NB4 (cell line): Measurements from ENCODE around the gene DOCK4.
A peak's percentile ranks its signal among the peaks of the same experiment; 100 is the strongest.

ENCODE experiments used
- DNase-seq: peaks from one replicate; pipeline ENCODE4 v3.0.0; 2010; ENCODE audit warnings: low read depth
- H3K4me3 ChIP-seq: one replicate; pipeline ENCODE4 v1.5.1; 2011; ENCODE audit warnings: mild to moderate bottlenecking, low read depth, low read length, moderate library complexity
- MYC ChIP-seq: IDR thresholded peaks from 2 replicates; pipeline ENCODE4 v1.6.1; 2011; ENCODE audit warnings: low read depth, low read length
- POLR2A ChIP-seq: IDR thresholded peaks from 2 replicates; pipeline ENCODE4 v1.6.1; 2011; ENCODE audit warnings: mild to moderate bottlenecking; ENCODE audit not compliant: insufficient read length; ENCODE audit errors: extremely low read depth
- TF ChIP-seq, protein P1 (sequence below): IDR thresholded peaks from 2 replicates; pipeline ENCODE4 v1.6.1; 2011; ENCODE audit warnings: low read depth, low read length
- TF ChIP-seq, protein P2 (sequence below): IDR thresholded peaks from one replicate; pipeline ENCODE4 v1.5.1; 2012; ENCODE audit warnings: low read depth, low read length

The DOCK4 gene

DNA sequence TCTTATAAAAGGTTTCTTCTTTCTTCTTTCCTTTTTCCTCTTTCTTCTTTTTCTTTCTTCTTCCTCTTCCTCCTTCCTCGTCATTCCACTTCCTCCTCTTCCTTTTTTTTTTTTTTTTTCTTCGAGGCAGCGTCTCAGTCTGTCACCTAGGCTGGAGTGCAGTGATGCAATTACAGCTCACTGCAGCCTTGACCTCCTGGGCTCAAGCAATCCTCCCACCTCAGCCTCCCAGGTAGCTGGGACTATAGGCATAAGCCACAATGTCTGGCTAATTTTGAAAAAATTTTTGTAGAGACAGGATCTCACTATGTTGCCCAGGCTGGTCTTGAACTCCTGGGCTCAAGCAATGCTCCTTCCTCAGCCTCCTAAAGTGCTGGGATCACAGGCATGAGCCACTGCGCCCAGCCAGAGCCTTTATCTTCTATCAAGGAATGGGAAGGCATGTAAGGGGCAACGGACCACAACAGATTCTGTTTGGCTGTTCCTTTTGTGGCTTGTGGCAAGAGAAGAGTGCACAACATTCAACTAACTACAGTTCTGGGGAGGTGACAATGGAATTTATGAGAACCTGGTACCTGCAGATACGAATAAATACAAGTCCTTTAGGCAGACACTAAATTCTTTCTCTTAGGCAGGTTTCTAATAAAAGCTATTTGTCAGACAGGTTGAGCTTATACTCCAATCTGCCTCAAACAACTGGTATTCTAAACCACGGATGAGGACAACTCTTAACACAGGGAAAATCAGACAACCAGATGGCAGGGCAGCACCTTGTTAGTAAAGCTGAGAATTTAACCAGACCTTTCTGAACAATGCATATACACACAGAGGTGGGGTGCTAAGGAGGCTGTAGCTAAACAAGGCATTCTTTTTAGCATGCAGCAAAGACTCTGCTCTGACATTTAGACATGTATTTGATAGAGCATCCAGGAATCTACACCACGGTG lies 100.3 kb downstream of the DOCK4 start:
- TF ChIP-seq, protein P1, sequence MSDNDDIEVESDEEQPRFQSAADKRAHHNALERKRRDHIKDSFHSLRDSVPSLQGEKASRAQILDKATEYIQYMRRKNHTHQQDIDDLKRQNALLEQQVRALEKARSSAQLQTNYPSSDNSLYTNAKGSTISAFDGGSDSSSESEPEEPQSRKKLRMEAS = no peak
- TF ChIP-seq, protein P2, sequence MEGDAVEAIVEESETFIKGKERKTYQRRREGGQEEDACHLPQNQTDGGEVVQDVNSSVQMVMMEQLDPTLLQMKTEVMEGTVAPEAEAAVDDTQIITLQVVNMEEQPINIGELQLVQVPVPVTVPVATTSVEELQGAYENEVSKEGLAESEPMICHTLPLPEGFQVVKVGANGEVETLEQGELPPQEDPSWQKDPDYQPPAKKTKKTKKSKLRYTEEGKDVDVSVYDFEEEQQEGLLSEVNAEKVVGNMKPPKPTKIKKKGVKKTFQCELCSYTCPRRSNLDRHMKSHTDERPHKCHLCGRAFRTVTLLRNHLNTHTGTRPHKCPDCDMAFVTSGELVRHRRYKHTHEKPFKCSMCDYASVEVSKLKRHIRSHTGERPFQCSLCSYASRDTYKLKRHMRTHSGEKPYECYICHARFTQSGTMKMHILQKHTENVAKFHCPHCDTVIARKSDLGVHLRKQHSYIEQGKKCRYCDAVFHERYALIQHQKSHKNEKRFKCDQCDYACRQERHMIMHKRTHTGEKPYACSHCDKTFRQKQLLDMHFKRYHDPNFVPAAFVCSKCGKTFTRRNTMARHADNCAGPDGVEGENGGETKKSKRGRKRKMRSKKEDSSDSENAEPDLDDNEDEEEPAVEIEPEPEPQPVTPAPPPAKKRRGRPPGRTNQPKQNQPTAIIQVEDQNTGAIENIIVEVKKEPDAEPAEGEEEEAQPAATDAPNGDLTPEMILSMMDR = no peak
- TF ChIP-seq POLR2A = no peak
- TF ChIP-seq MYC = no peak
- no peak overlapping the region for H3K4me3 ChIP-seq
- no peak for DNase-seq

DNA sequence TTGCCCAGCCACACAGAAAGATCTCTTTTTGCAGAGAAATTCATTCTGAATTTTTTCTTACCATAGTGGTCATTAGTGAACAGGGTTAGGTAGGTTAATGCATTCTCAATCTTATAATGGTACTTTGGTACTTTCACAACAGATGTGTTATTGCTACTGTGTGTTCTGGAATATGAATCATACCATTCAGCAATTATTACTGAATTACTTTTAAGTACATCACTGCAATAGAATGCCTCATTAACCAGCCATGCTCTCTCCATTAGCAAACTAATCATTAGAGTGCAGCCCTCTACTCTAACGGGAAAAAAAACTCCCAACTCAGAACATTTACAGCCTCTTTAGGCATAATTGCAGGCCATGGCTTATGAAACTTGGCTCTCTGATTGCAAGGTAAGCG lies 102.1 kb downstream of the DOCK4 start:
- no peak overlapping the region for H3K4me3 ChIP-seq
- TF ChIP-seq, protein P2 = no peak
- TF ChIP-seq MYC (no peak), POLR2A (no peak)
- TF ChIP-seq, protein P1 = no peak
- DNase-seq = no peak

DNA sequence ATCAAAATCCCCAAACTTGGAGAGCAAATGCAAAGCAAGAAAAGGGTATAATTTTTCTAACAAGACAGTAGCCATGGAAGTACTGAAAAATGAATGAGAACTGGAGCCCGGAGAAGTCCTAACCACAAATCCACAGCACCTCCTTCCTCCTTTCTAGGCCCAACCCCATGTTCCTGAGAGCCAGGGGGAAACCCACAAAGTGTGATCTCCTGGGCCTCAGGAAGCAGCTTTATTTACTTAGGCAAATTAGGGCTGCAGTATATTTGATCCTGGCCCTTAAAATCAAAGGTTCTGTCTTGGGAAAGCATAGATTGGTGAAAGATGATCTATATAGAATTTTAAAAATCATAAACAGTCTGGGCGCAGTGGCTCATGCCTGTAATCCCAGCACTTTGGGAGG lies 103.0 kb downstream of the DOCK4 start:
- no peak for TF ChIP-seq POLR2A
- TF ChIP-seq, protein P2 = no peak
- TF ChIP-seq, protein P1 = no peak
- no peak for TF ChIP-seq MYC

DNA sequence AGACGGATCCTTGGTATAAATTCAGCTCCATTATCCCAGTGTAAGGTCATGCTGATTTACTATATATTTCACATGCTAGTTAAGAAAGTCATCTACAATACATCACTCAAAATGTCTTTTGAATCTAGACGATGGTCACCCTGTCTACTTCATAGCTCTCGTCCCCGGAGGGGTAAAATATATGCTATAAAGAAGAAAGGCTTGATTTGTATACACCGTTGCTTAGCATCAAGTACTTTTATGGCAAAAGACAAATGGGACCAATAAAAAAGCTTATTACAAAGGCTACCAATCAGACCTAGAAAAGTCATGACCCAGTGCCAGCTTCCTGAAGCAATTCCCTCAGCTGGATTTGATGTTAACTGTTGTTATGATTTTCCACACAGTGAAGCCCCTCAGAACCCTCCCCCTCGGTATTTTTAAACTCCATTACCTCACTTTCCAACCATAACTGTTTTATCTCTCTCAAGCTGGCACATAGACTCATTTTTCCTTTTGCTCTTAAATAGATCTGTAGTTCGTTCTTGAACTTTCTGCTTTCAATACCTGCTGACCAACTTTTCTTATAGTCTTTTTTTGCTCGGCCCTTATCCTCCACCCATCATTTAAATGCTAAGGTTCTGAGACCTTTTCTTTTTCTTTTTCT lies 104.9 kb downstream of the DOCK4 start:
- DNase-seq = no peak
- TF ChIP-seq POLR2A = no peak
- TF ChIP-seq, protein P2 = no peak
- TF ChIP-seq, protein P1 = no peak
- TF ChIP-seq MYC = no peak
- H3K4me3 ChIP-seq = no peak overlapping the region

More for the DNA sequence above, 103.0 kb downstream of the DOCK4 start:
- no peak overlapping the region for H3K4me3 ChIP-seq
- DNase-seq = peak; percentile 54

DNA sequence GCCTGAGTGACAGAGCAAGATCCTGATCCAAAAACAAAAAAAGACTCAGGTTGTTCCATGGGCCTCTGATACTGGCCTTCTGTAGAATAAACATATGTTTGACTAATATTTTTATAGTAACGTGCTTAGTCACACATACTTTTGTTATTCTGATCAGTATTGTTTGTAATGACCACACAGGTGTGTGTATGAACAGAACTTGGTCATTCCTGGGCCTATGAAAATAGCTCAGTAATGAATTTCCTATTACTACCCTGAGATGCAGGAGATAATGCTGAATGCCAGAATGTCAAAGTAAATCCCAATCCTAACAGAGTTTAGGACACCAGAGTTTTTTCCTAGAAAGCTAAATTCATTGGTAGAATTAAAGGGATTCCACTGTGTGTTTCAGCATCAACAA lies 108.7 kb downstream of the DOCK4 start:
- no peak for DNase-seq
- no peak overlapping the region for H3K4me3 ChIP-seq
- TF ChIP-seq, protein P1 = no peak
- TF ChIP-seq MYC = no peak
- TF ChIP-seq, protein P2 = no peak
- TF ChIP-seq POLR2A = no peak
